Tibial artery (tissue), 4 donors: ENCODE measurements around the gene MAFB.

Source experiments
- DNase-seq, 2 donors: peaks; one replicate each; pipeline ENCODE4 v3.0.0-alpha.2; 2019
- H3K27ac ChIP-seq, 2 donors: fragments of 200-600 bp; sonication (generic) in 1 of 2; 1 replicate in 1 of 2; 2 replicates in 1 of 2; pipeline ENCODE4 v1.5.1; 2018 to 2019; ENCODE audit warnings: mild to moderate bottlenecking in 1 of 2
- H3K27me3 ChIP-seq, 2 donors: fragments of 200-600 bp; sonication (generic) in 1 of 2; one replicate each; pipeline versions ENCODE4 v1.5.1 to v1.6.0; 2016 to 2019
- H3K36me3 ChIP-seq, 3 donors: fragments of 200-600 bp; sonication (generic) in 2 of 3; one replicate each; pipeline ENCODE4 v1.5.1; 2016 to 2019; ENCODE audit warnings: mild to moderate bottlenecking in 2 of 3
- H3K4me1 ChIP-seq, 4 donors: fragments of 200-600 bp; sonication (generic) in 2 of 4; 1 replicate in 3 of 4; 2 replicates in 1 of 4; pipeline ENCODE4 v1.5.1; 2016 to 2019
- H3K4me3 ChIP-seq, 2 donors: fragments of 200-600 bp; sonication (generic) in 1 of 2; 1 replicate in 1 of 2; 2 replicates in 1 of 2; pipeline ENCODE4 v1.5.1; 2018 to 2019; ENCODE audit warnings: mild to moderate bottlenecking in 2 of 2
- H3K9me3 ChIP-seq, 3 donors: fragments of 200-600 bp; sonication (generic) in 1 of 3; one replicate each; pipeline ENCODE4 v1.5.1; 2016 to 2019
- intact Hi-C: fragments of 100-400 bp; cut with DNase I; formaldehyde crosslinking; loops from one replicate; pipeline ENCODE4 v1.15.0; 2023; ENCODE audit warnings: low total_unique reads
- TF ChIP-seq, protein P1 (sequence below), 2 experiments: fragments of 200-600 bp in 1 of 2; fragments of 450-650 bp in 1 of 2; IDR thresholded peaks; one replicate each; pipeline ENCODE4 v1.5.1; 2017 to 2019; ENCODE audit warnings: antibody characterized with exemption in 2 of 2, mild to moderate bottlenecking in 1 of 2, moderate library complexity in 1 of 2

MAFB gene

DNA sequence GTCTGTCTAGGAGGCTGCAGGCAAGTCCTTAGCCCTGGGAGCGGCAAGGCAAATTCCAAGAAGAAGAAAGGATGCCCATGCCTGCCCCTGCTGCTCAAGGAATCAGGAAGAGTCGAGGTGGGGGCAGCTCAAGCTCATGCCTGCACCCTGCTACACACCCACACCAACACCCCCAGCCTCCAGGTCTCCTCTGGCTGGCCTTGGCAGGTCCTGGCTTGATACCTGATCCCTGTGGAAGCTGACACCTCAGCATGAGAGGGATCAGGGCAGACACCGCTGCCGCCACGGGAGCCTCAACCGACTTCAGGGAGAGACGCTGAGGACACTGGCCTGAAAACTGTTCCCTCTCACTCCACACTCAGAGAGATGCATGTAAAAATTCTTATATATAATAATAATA, 35.5 kb upstream of the MAFB start:
- no peaks in the 10 kb centered on the region for H3K36me3 ChIP-seq
- H3K4me3 ChIP-seq, result no peak overlapping the region
- H3K27ac ChIP-seq, result no peak overlapping the region
- no peaks in the 10 kb centered on the region for H3K9me3 ChIP-seq
- no peak for DNase-seq
- H3K27me3 ChIP-seq, result no peaks in the 10 kb centered on the region
- no peaks in the 10 kb centered on the region for H3K4me1 ChIP-seq
- intact Hi-C loops, result no loop called here
- TF ChIP-seq, protein P1, sequence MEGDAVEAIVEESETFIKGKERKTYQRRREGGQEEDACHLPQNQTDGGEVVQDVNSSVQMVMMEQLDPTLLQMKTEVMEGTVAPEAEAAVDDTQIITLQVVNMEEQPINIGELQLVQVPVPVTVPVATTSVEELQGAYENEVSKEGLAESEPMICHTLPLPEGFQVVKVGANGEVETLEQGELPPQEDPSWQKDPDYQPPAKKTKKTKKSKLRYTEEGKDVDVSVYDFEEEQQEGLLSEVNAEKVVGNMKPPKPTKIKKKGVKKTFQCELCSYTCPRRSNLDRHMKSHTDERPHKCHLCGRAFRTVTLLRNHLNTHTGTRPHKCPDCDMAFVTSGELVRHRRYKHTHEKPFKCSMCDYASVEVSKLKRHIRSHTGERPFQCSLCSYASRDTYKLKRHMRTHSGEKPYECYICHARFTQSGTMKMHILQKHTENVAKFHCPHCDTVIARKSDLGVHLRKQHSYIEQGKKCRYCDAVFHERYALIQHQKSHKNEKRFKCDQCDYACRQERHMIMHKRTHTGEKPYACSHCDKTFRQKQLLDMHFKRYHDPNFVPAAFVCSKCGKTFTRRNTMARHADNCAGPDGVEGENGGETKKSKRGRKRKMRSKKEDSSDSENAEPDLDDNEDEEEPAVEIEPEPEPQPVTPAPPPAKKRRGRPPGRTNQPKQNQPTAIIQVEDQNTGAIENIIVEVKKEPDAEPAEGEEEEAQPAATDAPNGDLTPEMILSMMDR (IDR thresholded peaks at IDR 0.05), result no peak

DNA sequence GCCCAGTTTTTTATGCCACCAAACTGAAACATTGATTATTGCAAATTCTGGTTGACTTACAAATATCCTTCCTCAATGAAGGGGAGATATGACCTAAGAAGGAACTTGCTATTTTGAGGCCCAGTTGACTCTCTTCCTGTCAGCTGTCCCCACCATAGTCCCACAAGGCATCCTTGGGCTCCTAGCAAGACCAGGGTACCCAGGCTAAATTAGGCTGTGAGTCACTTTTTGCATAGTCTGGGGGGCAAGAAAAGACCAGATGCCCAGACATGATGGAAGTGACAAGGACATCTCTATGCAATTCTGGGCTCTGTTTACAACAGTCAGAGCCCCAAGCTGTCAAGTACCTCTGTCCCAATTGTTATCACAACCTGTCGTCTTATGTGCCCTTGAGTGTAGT, 31.8 kb upstream of the MAFB start:
- DNase-seq, result no peak
- intact Hi-C loops, result no loop called here
- TF ChIP-seq, protein P1 (IDR thresholded peaks at IDR 0.05), result no peak
- Histone ChIP-seq H3K36me3 (no peaks in the 10 kb centered on the region), H3K4me1 (no peaks in the 10 kb centered on the region), H3K27me3 (no peaks in the 10 kb centered on the region), H3K9me3 (no peaks in the 10 kb centered on the region), H3K4me3 (no peak overlapping the region), H3K27ac (no peak overlapping the region)

DNA sequence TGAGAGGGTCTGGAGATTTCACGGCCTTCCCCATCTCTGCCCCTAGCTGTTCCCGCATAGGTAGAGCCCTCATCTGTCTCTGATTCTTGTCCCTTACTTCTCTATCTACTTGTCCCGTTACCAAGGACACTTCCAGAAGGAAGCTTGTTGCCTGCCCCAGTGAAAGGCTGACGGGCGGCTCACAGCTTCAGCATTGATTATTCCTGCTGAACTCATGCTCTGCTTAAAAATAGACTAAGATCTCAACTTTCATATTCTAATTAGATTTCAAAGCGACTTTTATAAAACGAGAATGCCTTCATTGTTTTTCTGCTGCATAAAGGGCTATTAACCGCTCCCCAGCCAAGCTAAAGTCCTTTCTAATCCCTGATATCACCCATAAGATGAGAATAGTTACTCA, 31.1 kb upstream of the MAFB start:
- Histone ChIP-seq H3K4me1 (no peaks in the 10 kb centered on the region), H3K27me3 (peaks cover 0 to 4% of the 10 kb centered on the region in 2 donors), H3K9me3 (no peaks in the 10 kb centered on the region), H3K36me3 (no peaks in the 10 kb centered on the region), H3K4me3 (no peak overlapping the region), H3K27ac (no peak overlapping the region)
- intact Hi-C loops, result no loop called here
- DNase-seq, result no peak
- TF ChIP-seq, protein P1 (IDR thresholded peaks at IDR 0.05), result no peak

DNA sequence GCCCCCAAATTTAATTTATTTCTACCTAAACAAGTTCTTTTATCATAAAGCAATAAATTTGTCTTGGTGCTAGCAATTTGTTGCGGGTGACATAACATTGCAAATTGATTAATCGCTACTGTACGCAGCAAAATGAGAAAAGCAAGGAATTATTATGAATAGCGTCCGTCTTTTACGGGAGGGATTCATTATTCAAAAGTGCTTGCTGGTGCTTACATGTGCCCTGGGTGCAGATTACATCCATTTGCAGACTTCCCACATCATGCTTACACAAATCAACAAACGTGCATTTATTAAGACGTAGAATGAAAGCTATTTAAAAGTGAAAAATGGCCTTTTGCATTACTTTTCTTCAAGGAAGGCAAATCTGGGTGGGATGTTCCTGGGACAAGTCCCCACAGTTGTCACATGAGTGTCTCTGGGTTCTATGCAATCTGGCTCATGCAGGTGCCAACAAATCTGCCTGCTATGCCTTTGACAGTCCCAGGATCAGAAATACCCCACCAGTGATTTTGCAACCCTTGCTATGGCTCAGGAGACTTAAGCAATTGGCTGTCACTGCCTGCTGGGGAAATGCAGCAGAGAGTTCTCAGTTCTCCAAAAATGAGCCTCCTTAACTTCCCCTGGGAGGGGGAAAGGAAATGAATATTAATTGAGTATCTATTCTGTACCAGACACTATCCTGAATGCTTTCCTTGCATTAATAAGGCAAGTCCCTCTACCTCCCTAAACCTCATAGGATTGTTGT, 30.1 kb upstream of the MAFB start:
- Histone ChIP-seq H3K4me1 (no peaks in the 10 kb centered on the region), H3K27ac (no peak overlapping the region), H3K36me3 (no peaks in the 10 kb centered on the region), H3K27me3 (peaks cover 0 to 4% of the 10 kb centered on the region in 2 donors), H3K4me3 (no peak overlapping the region), H3K9me3 (no peaks in the 10 kb centered on the region)
- DNase-seq, result no peak
- intact Hi-C loops, result no loop called here
- TF ChIP-seq, protein P1 (IDR thresholded peaks at IDR 0.05), result no peak

DNA sequence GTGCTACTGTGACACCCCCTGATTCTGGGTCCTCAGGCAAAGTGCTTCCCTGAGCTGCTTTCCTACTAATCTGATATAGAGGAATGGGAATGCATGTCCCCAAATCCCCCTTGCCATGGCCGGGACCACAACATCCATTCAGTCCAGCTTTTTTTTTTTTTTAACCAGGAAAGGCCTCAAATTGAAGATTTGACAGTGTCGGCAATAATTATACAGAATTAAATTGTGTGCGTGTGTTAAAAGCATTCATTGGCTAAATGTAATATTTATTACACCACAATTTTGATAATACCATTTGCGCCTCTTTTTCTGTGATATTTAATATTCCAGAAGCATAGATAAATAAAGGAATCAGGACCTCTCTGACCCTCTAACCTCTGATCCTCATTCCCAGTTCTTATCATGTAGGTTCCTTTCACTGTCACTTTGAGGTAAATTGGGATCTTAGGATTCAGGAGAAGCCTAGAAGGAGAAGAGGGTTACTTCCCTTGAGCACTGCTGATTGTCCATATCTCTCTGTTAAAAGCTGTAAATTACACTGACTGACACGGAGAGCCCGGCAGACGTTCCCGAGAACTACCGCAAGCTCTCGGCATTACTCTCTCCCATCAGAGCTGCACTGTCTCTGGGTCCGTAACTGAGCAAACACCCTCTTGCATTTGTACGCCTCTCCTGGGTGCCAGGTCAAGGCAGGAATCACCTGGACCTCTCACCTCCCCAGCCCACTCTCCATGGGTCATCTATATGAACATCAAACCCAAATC, 29.4 kb upstream of the MAFB start:
- intact Hi-C loops, result no loop called here
- H3K9me3 ChIP-seq, result no peaks in the 10 kb centered on the region
- TF ChIP-seq, protein P1 (IDR thresholded peaks at IDR 0.05), result no peak

More for the DNA sequence above, 29.4 kb upstream of the MAFB start:
- Histone ChIP-seq H3K4me1 (no peaks in the 10 kb centered on the region), H3K4me3 (no peak overlapping the region), H3K27ac (no peak overlapping the region), H3K27me3 (peaks cover 0 to 4% of the 10 kb centered on the region in 2 donors), H3K36me3 (no peaks in the 10 kb centered on the region)
- DNase-seq, result no peak
